Suppressor macrophage treated with lipopolysaccharide for 1 hour (primary cell): ENCODE results near the gene UVSSA.
A peak's percentile ranks its signal among the peaks of the same experiment; 100 is the strongest.
"Not testable (repeated sequence)": the region's sequence is repeated elsewhere in the genome, so short reads cannot be mapped to it uniquely, and the experiment has no call there.

ENCODE experiments used
- DNase-seq, 3 donors: peaks; one replicate each; pipeline ENCODE4 v3.0.0-alpha.2; 2020 to 2022

Gene UVSSA

GRCh38 chr4:1316537-1317168 lies 30.4 kb upstream of the UVSSA start:
- DNase-seq = no peak

- DNase-seq = no peak
Measured at GRCh38 chr4:1317177-1318045, 29.6 kb upstream of the UVSSA start.

- no peak for DNase-seq
Measured at GRCh38 chr4:1318046-1318375, 29.0 kb upstream of the UVSSA start.

- peak in 2 of 3 donors; percentile 15 to 46 for DNase-seq
Measured at GRCh38 chr4:1318488-1319213, 28.4 kb upstream of the UVSSA start.

GRCh38 chr4:1321486-1321885 lies 25.5 kb upstream of the UVSSA start:
- no peak for DNase-seq

DNA sequence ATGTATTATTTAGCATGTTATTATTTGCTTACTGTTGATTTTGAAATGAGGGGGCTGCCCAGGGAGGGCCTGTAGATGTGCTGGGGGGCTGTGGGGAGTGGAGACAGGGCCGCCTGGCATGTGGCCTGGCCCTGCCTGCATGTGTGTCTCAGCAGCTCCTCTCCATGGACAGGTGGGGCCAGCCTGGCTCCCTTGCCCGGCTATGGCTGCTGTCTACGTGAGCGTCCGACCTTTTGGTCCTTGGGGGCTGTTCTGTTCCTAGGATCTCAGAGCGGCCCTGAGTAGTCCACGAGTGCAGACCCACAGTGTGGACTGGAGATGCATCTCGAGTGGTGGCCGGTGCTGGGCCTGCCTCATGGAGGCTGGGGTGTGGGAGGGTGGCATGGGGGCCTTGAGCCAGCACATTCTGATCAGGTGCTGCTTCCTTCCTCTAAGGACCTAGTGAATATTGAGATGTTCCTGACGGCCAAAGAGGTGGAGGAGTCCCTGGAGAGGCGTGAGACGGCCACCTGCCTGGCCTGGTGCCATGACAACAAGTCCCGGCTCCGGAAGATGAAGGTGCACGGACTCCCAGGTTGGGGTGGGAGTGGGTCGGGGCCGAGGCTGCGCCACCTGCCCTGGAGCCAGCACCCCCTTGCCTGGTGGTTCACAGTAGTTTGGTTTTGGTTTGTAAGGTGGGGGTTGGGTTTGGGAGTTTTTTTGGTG lies 24.9 kb upstream of the UVSSA start:
- no peak for DNase-seq

GRCh38 chr4:1323280-1323634 lies 23.8 kb upstream of the UVSSA start:
- no peak for DNase-seq

GRCh38 chr4:1323635-1324442 lies 23.2 kb upstream of the UVSSA start:
- DNase-seq = no peak

GRCh38 chr4:1324443-1325175 lies 22.4 kb upstream of the UVSSA start:
- DNase-seq = not testable (repeated sequence)

- no peak for DNase-seq
Measured at GRCh38 chr4:1325176-1325480, 21.9 kb upstream of the UVSSA start.

- DNase-seq = no peak
Measured at GRCh38 chr4:1325681-1326635, 21.1 kb upstream of the UVSSA start.

GRCh38 chr4:1326751-1327525 lies 20.1 kb upstream of the UVSSA start:
- no peak for DNase-seq

DNA sequence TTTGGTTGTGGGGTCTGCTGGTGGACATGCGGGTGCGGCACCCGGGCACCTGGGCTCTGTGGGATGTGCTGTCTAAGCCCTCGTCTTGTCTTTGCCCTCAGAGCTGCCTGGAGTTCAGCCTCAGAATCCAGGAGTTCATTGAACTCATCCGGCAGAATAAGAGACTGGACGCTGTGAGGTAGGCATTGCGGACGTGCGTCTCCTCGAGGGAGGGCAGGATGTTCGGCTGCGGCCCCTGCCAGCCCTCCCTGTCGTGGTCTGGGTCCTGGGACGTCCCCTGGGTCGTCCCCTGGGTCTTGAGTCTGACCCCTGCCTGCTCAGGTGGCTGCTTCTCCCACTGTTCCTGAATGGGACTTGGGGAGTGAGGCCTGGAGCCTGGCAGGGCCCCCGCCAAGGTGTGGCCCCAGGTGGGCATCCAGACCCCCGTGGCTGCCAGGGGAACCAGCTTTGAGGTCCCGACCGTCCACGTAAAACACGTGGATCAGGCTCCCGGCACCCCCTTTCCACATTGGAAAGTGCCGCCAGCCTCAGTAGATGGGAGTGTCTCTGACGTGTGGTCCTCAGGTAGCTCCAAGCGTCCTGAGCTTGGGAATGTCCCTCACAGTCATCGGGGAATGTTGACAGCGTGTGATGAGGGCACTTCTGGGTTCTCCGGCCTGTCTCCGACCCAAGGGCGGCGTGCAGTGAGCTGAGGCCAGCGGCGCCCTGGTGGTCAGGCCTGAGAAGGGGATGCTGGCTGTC lies 19.3 kb upstream of the UVSSA start:
- no peak for DNase-seq

DNA sequence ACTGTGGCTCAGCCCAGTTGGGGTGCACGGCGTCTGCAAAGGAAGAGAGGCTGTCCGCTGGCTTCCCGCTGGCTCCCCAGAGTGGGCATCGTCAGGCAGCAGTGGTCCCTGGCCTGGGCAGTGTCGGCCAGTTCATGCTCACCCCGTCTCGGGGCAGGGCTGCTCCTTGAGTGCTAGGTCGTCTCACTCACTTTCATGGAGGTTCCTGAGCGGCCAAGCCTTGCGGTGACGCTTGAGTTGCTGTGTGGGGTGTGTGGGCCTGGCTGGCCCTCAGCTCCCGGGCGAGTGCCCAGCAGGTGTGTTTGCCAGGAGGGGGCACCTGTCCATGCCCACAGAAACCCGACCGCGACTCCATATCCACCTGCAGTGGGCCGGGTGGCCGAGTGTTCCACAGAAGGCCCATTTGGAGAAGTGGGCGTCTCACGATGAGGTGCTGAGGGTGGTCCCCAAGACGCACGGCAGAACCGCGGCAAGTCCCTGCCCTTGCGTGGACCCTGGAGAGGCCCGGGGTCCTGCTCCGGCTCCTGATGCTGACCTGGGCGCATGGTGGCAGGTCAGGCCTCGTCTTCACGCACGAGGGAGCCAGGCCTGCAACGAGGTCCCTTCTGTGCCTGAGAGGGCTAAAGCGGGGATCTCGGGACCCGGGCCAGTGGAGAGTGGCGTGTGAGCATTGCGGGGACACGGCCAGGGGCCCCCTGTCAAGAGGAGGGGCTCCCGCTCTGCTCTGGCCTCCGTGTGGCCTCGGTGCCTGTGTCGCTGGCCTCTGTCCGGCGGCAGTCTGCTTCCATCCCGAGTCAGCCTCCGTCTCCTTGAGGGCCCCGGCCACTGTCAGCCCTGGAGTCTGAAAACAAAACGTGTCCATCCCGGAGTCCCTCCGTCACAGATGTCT lies 18.5 kb upstream of the UVSSA start:
- DNase-seq = no peak

GRCh38 chr4:1329408-1330371 lies 17.3 kb upstream of the UVSSA start:
- no peak for DNase-seq

DNA sequence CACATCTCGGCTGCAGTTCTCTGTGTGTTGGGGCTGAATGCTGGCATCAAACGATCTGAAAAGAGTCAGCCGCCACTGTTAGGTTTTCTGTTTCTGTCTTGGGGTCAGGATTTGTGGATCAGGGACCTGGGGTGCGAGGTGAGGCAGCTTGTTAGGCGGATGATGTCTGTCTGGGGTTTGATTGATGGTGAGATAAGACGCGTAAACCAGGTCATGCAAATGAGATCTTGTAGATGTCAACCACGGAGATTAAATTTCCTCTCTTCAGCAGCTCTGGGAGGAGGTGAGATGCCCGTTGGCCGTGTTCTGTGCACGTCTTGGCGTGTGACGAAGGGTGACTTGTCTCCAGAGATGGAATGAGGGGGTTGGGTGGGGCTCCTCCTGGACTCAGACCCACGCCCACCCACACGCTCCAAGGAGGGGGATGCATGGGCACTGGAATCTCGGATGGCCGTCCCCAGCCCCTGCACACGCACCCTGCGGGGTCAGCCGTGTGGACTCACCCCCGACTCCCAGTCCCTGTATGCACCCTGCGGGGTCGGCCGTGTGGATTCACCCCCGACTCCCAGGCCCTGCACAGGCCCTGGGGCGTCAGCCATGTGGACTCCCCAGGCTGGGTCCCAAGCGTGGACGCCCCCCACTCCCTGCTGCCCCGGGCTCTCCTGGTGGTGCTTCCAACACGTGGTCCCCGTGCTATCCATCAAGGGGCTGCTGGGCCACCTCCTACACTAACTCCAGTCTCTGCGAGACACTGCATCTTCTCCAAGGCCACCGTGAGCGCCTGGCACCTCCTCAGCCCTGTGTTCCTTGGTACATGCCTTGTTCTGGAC lies 16.0 kb upstream of the UVSSA start:
- DNase-seq = no peak
